Brain microvascular endothelial cell (primary cell): ENCODE measurements around the gene PIH1D1.
"Not testable (repeated sequence)": the region's sequence is repeated elsewhere in the genome, so short reads cannot be mapped to it uniquely, and the experiment has no call there.

Experiments
- DNase-seq: peaks from one replicate; pipeline ENCODE4 v3.0.0-alpha.2; 2020
- H3K27ac ChIP-seq: fragments of 250-450 bp; sonication (Bioruptor Pico); 2 replicates; pipeline ENCODE4 v1.5.1; 2020; ENCODE audit warnings: mild to moderate bottlenecking, moderate library complexity
- H3K27me3 ChIP-seq: fragments of 250-450 bp; sonication (Bioruptor Pico); replicated peaks from 2 replicates; pipeline ENCODE4 v1.5.1; 2020; ENCODE audit warnings: mild to moderate bottlenecking
- H3K36me3 ChIP-seq: fragments of 250-450 bp; sonication (Bioruptor Pico); replicated peaks from 2 replicates; pipeline ENCODE4 v1.5.1; 2020; ENCODE audit warnings: mild to moderate bottlenecking
- H3K4me3 ChIP-seq: 2 replicates; pipeline ENCODE4 v1.5.1; 2011; ENCODE audit warnings: low read depth, mild to moderate bottlenecking, control low read depth, low read length, moderate library complexity
- in situ Hi-C: cut with HindIII; loops from 2 replicates; pipeline ENCODE4 v1.10.0; 2017; ENCODE audit warnings: low sequenced_read_pairs, low pct_ligation_motif_present
- TF ChIP-seq, protein P1 (sequence below): IDR thresholded peaks from 2 replicates; pipeline ENCODE4 v1.5.1; 2011; ENCODE audit warnings: low read depth, mild to moderate bottlenecking, moderate library complexity, low read length, control low read depth, inconsistent platforms; ENCODE audit errors: missing control alignments

Gene PIH1D1

DNA sequence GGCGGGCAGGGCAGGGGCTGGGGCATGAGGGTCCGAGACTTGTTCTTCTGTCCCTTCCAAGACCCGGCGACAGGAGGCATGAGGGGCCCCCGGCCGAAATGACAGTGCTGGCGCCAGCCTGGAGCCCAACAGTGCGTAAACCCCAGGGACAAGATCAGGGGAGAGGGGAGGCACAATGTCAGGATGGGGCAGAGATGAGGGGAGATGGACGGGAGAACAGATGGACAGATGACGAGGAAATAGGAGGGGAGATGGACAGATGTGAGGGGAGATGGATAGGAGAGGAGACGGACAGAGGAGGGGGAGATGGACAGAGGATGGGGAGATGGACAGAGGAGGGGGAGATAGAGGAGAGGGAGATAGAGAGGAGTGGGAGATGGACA is 22.9 kb upstream of the PIH1D1 start:
- Histone ChIP-seq H3K27me3 (no peaks in the 10 kb centered on the region), H3K4me3 (peak overlapping the region; percentile 73), H3K27ac (no peak overlapping the region), H3K36me3 (peaks cover 3% of the 10 kb centered on the region)
- TF ChIP-seq, protein P1, sequence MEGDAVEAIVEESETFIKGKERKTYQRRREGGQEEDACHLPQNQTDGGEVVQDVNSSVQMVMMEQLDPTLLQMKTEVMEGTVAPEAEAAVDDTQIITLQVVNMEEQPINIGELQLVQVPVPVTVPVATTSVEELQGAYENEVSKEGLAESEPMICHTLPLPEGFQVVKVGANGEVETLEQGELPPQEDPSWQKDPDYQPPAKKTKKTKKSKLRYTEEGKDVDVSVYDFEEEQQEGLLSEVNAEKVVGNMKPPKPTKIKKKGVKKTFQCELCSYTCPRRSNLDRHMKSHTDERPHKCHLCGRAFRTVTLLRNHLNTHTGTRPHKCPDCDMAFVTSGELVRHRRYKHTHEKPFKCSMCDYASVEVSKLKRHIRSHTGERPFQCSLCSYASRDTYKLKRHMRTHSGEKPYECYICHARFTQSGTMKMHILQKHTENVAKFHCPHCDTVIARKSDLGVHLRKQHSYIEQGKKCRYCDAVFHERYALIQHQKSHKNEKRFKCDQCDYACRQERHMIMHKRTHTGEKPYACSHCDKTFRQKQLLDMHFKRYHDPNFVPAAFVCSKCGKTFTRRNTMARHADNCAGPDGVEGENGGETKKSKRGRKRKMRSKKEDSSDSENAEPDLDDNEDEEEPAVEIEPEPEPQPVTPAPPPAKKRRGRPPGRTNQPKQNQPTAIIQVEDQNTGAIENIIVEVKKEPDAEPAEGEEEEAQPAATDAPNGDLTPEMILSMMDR = no peak
- in situ Hi-C loops = no loop called here
- no peak for DNase-seq

DNA sequence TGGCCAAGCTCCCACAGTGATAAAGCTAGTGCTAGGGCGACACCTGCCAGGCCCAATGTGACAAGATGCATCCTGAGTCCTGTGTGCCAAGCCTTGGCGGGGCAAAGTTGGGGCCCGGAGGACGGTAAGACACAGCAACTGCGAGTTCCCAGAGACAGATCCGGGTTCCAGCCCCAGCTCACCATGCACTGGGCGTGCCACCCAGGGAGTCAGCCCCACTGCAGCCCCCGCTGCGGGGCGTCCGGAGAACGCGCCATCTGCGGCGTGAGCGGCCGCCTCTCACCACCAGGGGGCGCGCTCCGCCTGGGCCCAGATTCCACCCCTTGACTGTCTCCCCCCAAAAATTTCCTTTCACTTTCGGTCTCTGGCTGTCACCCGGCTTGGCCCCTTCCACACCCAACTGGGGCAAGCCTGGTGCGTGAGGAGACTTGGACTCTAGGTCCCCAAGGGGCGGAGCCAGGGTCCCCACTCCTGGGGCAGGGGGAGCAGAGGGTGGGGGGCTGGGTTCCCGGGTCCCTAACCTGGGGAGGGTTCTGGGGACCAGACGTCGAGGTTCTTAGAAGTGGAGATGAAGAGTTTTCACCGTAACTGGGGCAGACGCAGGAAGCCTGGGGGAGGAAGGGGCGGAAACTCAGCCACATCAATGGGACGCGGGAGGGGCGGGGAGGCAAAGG is 22.4 kb upstream of the PIH1D1 start, which contains the start of gene FLT3LG:
FLT3LG (plus strand) TSS at position 348 of the 674 bp plus-strand sequence. CDS start 425 bp downstream, outside the sequence.
- Histone ChIP-seq H3K4me3 (peak within 1 kb of the TSS; percentile 73), H3K36me3 (peaks cover 5% of the 10 kb centered on the region), H3K27ac (peak within 1 kb of the TSS; percentile 42), H3K27me3 (no peaks in the 10 kb centered on the region)
- peak; percentile 39 for DNase-seq
- in situ Hi-C loops = no loop called here
- TF ChIP-seq, protein P1 = peak; percentile 85

DNA sequence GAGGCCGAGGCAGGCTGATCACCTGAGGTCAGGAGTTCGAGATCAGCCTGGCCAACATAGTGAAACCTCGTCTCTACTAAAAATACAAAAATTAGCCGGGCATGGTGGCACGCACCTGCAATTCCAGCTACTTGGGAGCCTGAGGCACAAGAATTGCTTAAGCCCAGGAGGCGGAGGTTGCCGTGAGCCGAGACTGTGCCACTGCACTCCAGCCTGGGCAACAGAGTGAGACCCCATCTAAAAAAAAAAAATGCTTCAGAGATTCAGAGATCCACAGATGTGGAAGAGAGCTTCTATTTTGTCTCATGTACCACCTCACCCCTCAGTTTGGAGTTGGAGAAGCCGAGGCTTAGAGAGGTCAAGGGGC is 21.9 kb upstream of the PIH1D1 start:
- DNase-seq, H3K27ac ChIP-seq, H3K27me3 ChIP-seq, in situ Hi-C loops, H3K36me3 ChIP-seq: not testable (repeated sequence)
- H3K4me3 ChIP-seq = peak overlapping the region; percentile 73

DNA sequence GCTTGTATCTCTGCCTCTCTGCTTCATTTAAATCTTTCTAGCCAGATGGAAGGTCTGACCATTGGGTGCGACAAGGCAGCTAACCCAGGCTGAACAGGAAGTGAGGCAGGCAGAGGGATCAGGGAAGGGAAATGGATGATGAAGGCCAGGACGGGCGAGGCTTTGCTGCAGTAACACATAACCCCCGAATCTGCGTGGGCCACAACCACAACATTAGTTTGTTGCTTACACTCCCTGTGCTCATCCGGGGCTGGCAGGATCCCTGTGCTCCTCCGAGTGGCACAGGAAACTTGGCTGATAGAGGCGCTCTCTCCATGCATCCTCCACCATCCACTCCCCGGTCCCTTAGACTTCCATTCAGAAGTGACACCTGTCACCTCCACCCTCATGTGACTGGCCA is 21.3 kb upstream of the PIH1D1 start:
- Histone ChIP-seq H3K36me3 (peaks cover 6% of the 10 kb centered on the region), H3K27me3 (no peaks in the 10 kb centered on the region), H3K27ac (no peak overlapping the region), H3K4me3 (no peak overlapping the region)
- TF ChIP-seq, protein P1 = no peak
- DNase-seq = no peak
- in situ Hi-C loops = no loop called here

DNA sequence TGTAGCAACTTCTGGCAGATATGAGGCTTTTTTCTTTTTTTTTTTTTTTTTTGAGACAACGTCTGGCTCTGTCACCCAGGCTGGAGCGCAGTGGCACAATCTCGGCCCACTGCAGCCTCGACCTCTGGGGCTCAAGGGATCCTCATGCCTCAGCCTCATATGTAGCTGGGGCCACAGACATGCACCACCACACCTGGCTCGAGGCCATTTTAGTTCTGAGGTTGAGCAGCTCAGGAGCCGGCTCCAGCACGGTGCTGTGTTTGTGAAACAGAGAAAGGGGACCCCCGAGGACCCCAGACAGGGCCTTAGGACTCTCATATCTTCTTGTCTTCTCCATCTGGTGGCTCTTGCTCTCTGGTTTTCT is 19.0 kb upstream of the PIH1D1 start:
- peaks cover 10% of the 10 kb centered on the region for H3K36me3 ChIP-seq
- in situ Hi-C loops = no loop called here
- no peak for DNase-seq
- no peaks in the 10 kb centered on the region for H3K27me3 ChIP-seq
- no peak overlapping the region for H3K4me3 ChIP-seq
- H3K27ac ChIP-seq = no peak overlapping the region
- TF ChIP-seq, protein P1 = no peak

DNA sequence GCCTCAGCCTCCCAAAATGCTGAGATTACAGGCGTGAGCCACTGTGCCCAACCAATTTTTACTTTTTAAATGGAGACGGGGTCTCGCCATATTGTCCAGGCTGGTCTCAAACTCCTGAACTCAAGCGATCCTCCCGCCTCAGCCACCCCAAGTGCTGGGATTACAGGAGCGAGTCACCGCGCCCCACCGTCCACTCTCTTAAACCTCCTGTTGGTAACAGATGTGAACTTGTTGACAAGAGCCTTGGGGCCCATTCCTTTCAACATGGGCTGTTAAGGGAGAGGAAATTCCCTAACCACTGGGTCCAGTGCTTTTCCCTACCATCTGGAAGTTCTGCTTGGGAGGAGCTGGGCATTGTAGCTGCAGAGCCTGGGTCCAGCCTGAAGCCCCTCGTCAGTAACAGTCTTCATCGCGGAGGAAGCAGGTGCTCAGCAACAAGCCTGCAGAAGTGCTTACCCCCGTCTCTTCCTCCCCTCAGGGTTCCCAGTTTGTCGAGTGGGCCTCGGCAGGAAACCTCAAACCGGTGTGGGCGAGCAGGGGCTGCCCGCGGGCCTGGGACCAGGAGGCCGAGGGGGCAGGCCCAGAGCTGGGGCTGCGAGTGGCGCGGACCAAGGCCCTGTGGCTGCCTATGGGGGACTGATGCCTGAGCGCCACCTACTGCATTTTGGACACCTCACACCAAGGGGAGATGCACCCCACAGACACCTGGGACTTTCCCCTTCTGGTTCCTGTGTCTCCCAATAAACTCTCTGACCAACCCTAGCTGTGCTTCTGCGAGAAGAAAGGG is 18.4 kb upstream of the PIH1D1 start:
- no peak for DNase-seq
- no peak overlapping the region for H3K4me3 ChIP-seq
- TF ChIP-seq, protein P1 = peak; percentile 16
- peaks cover 10% of the 10 kb centered on the region for H3K36me3 ChIP-seq
- no peak overlapping the region for H3K27ac ChIP-seq
- no peaks in the 10 kb centered on the region for H3K27me3 ChIP-seq
- in situ Hi-C loops = no loop called here
